Loucy (cell line): ENCODE measurements around the gene ZNRF3.

Experiments used
- EZH2phosphoT487 ChIP-seq: fragments of 200-600 bp; IDR thresholded peaks from 2 replicates; pipeline ENCODE4 v1.6.1; 2018; ENCODE audit warnings: antibody characterized with exemption, mild to moderate bottlenecking, moderate library complexity, borderline replicate concordance
- TF ChIP-seq, protein P1 (sequence below): fragments of 200-600 bp; sonication (generic); conservative IDR thresholded peaks from 2 replicates; pipeline ENCODE4 v1.5.1; 2014; ENCODE audit warnings: mild to moderate bottlenecking, antibody characterized with exemption, low read length

DNA sequence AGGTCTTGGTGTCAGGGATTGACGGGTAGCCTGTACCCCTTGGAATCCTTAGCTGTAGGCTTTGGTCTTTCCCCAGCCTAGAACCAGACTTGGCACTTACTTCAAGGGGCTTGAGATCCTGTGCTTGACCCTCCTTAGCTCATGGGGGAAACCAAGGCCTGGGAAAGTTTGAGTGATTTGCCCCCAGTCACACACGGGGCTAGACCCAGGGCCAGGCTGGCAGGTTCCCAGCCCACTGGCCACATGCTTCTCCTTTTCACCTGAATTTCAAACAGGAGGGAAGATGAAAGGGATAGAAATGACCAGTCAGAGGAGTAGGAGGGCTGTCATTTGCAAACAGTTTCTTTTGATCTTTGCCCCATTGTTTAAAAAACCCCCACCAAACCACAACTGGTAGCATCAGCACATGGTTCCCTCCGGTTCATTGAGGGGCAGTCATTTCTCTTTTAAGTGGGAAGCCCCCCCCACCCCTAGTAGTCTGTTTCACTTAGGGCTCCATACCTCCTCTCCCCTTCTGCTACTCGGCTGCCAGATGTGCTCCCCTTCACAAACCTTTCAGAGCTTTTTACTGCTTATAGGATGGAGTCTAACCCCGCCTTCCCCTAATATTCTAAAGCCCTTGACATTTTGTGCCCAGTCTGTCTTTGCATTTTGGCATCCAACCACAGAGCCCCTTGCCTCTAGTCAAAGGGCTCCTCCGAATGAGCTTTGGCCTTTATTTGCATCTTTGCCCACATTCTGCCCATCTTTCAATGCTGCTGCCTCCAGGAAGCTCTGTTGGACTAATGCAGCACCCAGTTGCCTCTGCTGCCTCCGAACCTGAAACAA is 37.6 kb downstream of the ZNRF3 start:
- TF ChIP-seq, protein P1, sequence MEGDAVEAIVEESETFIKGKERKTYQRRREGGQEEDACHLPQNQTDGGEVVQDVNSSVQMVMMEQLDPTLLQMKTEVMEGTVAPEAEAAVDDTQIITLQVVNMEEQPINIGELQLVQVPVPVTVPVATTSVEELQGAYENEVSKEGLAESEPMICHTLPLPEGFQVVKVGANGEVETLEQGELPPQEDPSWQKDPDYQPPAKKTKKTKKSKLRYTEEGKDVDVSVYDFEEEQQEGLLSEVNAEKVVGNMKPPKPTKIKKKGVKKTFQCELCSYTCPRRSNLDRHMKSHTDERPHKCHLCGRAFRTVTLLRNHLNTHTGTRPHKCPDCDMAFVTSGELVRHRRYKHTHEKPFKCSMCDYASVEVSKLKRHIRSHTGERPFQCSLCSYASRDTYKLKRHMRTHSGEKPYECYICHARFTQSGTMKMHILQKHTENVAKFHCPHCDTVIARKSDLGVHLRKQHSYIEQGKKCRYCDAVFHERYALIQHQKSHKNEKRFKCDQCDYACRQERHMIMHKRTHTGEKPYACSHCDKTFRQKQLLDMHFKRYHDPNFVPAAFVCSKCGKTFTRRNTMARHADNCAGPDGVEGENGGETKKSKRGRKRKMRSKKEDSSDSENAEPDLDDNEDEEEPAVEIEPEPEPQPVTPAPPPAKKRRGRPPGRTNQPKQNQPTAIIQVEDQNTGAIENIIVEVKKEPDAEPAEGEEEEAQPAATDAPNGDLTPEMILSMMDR = no peak
- TF ChIP-seq EZH2phosphoT487 = no peak
